HepG2 (cell line): ENCODE results near the gene CTDSP1. TPM values are rescaled to one million over a fixed set of nuclear protein-coding genes. Genes with fewer than 3 reads are reported as not detected.

Experiments
- CCDC6 ChIP-seq: sonication (generic); formaldehyde crosslinking; IDR thresholded peaks from 2 replicates; pipeline ENCODE4 v1.8.1; 2022; ENCODE audit warnings: mild to moderate bottlenecking, missing genetic modification reagents, moderate library complexity
- NFATC3 ChIP-seq: sonication (generic); formaldehyde crosslinking; IDR thresholded peaks from 2 replicates; pipeline ENCODE4 v1.5.1; 2020; ENCODE audit warnings: mild to moderate bottlenecking, missing genetic modification reagents
- NFIC ChIP-seq: IDR thresholded peaks from 2 replicates; pipeline ENCODE4 v1.6.1; 2012; ENCODE audit warnings: mild to moderate bottlenecking, low read length, inconsistent platforms
- SSRP1 ChIP-seq: IDR thresholded peaks from 2 replicates; pipeline ENCODE4 v1.6.1; 2016; ENCODE audit warnings: control low read depth
- ZBTB3 ChIP-seq: sonication (generic); formaldehyde crosslinking; IDR thresholded peaks from 2 replicates; pipeline ENCODE4 v1.4.0; 2020; ENCODE audit warnings: low read depth, mild to moderate bottlenecking, moderate library complexity, missing genetic modification reagents, borderline replicate concordance
- ZBTB7A ChIP-seq: sonication (generic); formaldehyde crosslinking; IDR thresholded peaks from 2 replicates; pipeline ENCODE4 v1.8.0; 2022; ENCODE audit warnings: mild to moderate bottlenecking, missing genetic modification reagents
- ZNF260 ChIP-seq: sonication (generic); formaldehyde crosslinking; IDR thresholded peaks from 2 replicates; pipeline ENCODE4 v1.4.0; 2020; ENCODE audit warnings: missing genetic modification reagents, low read depth, mild to moderate bottlenecking, borderline replicate concordance
- polyA plus RNA-seq, 8 experiments: library from polyadenylated mRNA; depleted of rRNA in 3 of 8; stranded (reverse) in 7 of 8; unstranded in 1 of 8; fragments of >200 nt; fragmentation: Illumina TruSeq in 4 of 8; extraction: Trizol in 4 of 8; gene quantifications; 2 replicates each; pipeline versions ENCODE4 v1.2.1 to v1.2.3, GENCODE V29; 2011 to 2016; ENCODE audit warnings: low read depth in 4 of 8, missing spikeins in 1 of 8, mixed read lengths in 1 of 8; ENCODE audit not compliant: insufficient read depth in 1 of 8
- total RNA-seq, 5 experiments: library from RNA; depleted of rRNA; stranded (reverse); fragments of >200 nt; fragmentation: Illumina TruSeq; extraction: Trizol; gene quantifications; 2 replicates each; pipeline ENCODE4 v1.2.3, GENCODE V29; 2016; ENCODE audit warnings: low read depth in 1 of 5
- TF ChIP-seq, protein P1 (sequence below): sonication (generic); formaldehyde crosslinking; IDR thresholded peaks from 2 replicates; pipeline ENCODE4 v1.5.0; 2020; ENCODE audit warnings: mild to moderate bottlenecking, missing genetic modification reagents, borderline replicate concordance
- TF ChIP-seq, protein P2 (sequence below): sonication (generic); formaldehyde crosslinking; IDR thresholded peaks from 2 replicates; pipeline ENCODE4 v1.5.1; 2020; ENCODE audit warnings: mild to moderate bottlenecking, missing genetic modification reagents, moderate library complexity
- TF ChIP-seq, protein P3 (sequence below): IDR thresholded peaks from 2 replicates; pipeline ENCODE4 v1.6.1; 2016; ENCODE audit warnings: control low read depth

Gene CTDSP1
- total and polyA plus RNA-seq, 2 of the 13 experiments (the other 11 are each of a cell fraction or from before 2014, with no cell fraction given), result 91.0 to 268 TPM

DNA sequence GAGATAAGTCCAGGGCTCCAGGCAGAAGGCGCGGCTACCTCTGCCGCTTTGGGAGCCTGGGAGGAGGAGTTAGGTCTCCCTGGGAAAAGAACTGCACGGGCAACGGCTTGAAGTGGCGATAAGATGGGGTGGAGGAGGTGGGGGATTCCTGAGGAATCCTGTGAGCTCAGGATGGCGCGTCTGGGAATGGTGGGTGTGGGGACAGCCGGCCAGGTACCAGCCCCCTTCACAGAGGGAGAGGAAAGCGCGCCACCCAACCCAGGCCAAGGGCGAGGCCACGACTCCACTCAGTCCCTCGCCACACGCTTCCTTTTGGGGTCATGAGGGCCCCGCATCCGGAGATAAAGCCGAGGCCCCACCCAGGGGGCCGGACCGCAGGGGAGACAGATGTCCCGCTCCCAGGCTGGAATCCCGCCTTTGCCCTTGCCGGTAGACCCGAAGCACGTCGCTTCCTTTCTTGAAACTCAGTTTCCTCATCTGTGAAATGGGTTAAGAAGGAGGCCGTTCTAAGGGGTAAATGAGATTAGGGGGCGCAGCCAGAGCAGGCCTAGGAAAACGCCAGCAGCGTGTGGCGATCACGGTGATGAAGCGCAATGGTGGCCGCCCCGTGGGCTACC is 1.7 kb upstream of the CTDSP1 start (continued):
- TF ChIP-seq, protein P1, sequence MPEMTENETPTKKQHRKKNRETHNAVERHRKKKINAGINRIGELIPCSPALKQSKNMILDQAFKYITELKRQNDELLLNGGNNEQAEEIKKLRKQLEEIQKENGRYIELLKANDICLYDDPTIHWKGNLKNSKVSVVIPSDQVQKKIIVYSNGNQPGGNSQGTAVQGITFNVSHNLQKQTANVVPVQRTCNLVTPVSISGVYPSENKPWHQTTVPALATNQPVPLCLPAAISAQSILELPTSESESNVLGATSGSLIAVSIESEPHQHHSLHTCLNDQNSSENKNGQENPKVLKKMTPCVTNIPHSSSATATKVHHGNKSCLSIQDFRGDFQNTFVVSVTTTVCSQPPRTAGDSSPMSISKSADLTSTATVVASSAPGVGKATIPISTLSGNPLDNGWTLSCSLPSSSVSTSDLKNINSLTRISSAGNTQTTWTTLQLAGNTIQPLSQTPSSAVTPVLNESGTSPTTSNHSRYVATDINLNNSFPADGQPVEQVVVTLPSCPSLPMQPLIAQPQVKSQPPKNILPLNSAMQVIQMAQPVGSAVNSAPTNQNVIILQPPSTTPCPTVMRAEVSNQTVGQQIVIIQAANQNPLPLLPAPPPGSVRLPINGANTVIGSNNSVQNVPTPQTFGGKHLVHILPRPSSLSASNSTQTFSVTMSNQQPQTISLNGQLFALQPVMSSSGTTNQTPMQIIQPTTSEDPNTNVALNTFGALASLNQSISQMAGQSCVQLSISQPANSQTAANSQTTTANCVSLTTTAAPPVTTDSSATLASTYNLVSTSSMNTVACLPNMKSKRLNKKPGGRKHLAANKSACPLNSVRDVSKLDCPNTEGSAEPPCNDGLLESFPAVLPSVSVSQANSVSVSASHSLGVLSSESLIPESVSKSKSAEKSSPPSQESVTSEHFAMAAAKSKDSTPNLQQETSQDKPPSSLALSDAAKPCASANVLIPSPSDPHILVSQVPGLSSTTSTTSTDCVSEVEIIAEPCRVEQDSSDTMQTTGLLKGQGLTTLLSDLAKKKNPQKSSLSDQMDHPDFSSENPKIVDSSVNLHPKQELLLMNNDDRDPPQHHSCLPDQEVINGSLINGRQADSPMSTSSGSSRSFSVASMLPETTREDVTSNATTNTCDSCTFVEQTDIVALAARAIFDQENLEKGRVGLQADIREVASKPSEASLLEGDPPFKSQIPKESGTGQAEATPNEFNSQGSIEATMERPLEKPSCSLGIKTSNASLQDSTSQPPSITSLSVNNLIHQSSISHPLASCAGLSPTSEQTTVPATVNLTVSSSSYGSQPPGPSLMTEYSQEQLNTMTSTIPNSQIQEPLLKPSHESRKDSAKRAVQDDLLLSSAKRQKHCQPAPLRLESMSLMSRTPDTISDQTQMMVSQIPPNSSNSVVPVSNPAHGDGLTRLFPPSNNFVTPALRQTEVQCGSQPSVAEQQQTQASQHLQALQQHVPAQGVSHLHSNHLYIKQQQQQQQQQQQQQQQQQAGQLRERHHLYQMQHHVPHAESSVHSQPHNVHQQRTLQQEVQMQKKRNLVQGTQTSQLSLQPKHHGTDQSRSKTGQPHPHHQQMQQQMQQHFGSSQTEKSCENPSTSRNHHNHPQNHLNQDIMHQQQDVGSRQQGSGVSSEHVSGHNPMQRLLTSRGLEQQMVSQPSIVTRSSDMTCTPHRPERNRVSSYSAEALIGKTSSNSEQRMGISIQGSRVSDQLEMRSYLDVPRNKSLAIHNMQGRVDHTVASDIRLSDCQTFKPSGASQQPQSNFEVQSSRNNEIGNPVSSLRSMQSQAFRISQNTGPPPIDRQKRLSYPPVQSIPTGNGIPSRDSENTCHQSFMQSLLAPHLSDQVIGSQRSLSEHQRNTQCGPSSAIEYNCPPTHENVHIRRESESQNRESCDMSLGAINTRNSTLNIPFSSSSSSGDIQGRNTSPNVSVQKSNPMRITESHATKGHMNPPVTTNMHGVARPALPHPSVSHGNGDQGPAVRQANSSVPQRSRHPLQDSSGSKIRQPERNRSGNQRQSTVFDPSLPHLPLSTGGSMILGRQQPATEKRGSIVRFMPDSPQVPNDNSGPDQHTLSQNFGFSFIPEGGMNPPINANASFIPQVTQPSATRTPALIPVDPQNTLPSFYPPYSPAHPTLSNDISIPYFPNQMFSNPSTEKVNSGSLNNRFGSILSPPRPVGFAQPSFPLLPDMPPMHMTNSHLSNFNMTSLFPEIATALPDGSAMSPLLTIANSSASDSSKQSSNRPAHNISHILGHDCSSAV (CRISPR knock-in tag), result peak; percentile 87; the same call in 1 of the 2 replicates
- TF ChIP-seq SSRP1 (CRISPR knock-in tag) (no peak; the same call in 1 of the 2 replicates), ZNF260 (CRISPR knock-in tag) (no peak), ZBTB7A (CRISPR knock-in tag) (peak; percentile 76), ZBTB3 (no peak; the same call in 1 of the 2 replicates), NFATC3 (CRISPR knock-in tag) (no peak), CCDC6 (peak; percentile 91; the same call in 1 of the 2 replicates), NFIC (no peak)
- TF ChIP-seq, protein P2, sequence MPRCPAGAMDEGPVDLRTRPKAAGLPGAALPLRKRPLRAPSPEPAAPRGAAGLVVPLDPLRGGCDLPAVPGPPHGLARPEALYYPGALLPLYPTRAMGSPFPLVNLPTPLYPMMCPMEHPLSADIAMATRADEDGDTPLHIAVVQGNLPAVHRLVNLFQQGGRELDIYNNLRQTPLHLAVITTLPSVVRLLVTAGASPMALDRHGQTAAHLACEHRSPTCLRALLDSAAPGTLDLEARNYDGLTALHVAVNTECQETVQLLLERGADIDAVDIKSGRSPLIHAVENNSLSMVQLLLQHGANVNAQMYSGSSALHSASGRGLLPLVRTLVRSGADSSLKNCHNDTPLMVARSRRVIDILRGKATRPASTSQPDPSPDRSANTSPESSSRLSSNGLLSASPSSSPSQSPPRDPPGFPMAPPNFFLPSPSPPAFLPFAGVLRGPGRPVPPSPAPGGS (CRISPR knock-in tag), result 0 out of 2 replicates have a peak, but pooled peaks have one; percentile 46
- TF ChIP-seq, protein P3, sequence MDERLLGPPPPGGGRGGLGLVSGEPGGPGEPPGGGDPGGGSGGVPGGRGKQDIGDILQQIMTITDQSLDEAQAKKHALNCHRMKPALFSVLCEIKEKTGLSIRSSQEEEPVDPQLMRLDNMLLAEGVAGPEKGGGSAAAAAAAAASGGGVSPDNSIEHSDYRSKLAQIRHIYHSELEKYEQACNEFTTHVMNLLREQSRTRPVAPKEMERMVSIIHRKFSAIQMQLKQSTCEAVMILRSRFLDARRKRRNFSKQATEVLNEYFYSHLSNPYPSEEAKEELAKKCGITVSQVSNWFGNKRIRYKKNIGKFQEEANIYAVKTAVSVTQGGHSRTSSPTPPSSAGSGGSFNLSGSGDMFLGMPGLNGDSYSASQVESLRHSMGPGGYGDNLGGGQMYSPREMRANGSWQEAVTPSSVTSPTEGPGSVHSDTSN, result no peak
